ENCODE results near the gene C10orf105.

C10orf105 gene

DNA sequence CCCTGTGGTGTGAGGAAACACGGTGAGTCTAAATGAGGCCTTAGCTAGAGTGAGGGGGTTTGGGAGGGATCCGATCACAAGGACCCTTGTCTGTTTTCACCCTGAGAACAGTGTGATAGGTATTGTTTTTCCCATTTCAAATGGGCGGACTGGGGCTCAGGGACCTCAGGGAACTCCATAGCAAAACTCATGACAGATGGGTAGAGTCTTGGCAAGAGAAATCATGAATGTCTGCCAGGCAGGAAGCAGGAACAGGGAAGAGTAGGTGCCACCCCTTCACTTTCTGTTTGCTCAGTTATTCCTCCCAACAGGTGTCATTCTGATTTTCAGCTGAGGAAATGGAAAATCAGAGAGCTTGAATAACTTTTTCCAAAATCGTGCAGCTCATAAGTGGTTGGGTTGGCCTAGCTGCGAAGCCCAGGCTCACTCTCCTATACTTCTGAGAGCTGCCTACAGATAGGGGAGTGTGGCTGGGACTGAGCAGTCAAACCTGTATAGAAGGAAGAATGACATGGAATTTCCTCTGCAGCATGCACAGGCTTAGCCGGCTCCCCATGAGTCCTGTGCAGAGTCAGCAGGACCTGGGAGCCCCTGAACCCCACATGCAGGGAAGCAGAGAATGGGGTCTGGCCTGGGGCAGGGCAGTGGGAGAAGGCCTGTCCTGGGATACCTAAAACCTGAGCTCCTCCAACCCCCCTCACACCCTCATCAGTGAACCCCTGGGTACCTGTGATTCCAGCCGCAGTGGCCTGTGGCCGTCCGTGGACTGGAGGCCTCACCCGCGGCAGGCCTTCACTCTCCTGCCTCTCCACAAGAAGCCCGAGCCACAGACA lies 17.6 kb upstream of the C10orf105 start:
- no peak for DNase-seq

DNA sequence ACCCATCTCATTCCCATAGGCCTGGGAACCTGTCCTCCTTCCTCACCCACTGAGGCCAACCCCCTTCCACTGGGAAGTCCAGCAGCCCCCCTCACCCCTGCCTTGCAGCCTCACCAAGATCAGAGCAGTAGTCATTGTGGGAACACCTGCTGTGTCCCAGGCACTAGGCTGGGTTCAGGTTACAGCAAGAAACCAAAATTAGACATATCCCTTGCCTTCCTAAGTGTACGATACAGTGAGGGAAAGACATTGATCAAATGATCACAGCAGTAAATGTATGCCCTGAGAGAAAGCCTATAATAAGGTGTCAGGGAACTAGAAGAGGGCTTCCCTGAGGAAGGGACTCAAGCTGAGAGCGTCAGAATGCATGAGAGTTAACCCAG lies 17.0 kb upstream of the C10orf105 start:
- no peak for DNase-seq

DNA sequence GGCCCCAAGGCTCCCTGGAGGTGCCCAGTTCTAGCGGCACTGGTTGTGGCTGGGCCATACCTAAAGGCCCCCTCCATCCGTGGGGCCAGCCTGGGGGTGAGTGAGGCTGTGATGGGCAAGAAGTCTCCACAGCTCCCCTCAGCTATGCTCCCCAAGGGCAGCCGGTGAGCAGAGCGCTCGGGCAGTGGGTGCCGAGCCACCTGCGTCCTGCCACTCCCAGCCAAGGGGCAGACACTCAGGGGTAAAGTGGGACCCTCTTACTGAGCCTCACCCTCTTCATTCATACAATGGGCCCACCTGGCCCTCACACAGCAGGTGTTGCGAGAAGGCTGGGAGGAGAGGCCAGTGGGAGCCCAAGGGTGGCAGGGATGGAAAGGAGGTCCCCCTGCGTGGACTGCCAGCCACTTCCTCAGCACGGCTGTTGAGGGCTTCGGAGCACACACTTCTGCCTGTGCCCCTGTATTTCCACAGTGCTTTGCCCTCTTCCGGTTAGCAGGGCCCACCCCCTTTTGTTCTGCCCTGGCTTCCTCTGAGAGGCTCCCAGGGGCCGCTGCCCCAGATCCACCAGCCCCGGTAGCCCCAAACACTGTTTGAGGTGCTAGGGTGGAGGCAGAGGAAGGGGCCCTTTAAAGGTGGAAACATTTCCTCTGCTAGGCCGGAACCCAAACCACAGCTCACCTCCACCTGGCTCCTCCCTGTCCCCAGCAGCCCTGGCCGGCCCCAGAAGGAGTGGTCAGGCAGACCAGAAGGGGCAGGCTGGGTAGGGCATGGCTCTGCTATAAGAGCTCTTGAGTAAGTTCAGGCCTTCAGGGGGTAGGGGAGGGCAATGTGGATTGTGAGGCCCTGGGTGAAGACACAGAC lies 16.4 kb upstream of the C10orf105 start:
- peak in 2 of 5 donors; percentile 38 to 79 for DNase-seq

- no peak for DNase-seq
Measured at GRCh38 chr10:71734797-71735196, 15.2 kb upstream of the C10orf105 start.

- no peak for DNase-seq
Measured at GRCh38 chr10:71731791-71732190, 12.2 kb upstream of the C10orf105 start.

DNA sequence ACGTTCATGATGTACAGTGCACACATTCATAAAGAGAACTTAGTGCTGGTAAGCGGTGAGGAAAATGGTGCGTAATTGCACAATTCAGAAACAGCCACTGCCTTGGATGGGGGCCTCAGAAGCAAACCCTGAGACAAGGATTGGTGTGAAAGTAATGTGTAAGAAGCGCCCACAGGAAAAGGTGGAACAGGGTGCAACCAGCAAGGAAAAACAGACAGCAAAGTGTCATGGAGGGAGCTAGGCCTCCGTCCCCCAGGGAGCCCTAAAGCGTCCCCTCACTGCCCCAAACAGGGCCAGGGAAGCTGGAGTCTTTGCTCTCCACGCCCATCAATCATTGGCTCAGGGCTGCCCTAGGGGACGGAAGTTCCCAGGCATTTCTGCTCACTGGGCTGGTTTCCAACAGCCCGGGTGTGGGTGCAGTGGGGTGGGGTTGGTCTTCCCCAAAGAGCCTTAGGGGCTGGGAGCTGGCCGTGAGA lies 9.6 kb upstream of the C10orf105 start:
- DNase-seq = no peak

GRCh38 chr10:71727738-71728737 lies 8.5 kb upstream of the C10orf105 start:
- peak; percentile 33 to 82 (median 68) for DNase-seq

DNA sequence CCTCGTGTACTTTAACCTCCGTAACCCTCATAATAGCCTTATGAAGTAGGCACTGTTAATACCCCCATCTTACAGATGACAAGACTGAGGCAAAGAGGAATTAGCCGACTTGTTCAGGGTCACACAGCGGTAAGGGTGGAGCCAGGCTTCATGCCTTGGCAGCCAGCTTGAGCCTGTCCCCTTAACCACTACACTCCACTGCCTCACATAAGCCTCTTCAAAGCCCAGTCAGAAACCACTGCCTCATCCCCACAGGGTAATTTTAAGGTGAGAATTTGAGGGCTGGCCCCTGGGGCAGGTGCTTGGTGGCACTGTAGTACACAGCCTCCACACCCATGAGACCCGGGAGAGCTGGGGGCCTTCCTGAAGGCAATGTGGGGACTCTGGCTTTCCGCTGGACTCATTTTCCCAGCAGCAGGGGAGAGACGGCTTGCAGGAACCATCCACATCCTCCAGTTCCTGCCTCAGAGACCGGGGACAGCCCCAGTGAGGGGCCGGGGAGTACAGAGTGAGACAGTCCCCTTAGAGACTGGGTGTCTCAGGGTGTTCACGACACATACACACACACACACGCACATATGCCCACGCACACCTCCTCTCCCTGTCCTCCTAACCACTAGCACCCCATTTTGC lies 7.6 kb upstream of the C10orf105 start:
- peak in 4 of 5 donors; percentile 39 to 71 (median 46) for DNase-seq

- DNase-seq = peak in 2 of 5 donors; percentile 35 to 71
Measured at GRCh38 chr10:71726580-71727104, 7.1 kb upstream of the C10orf105 start.

- DNase-seq = peak in 3 of 5 donors; percentile 28 to 74 (median 46)
Measured at GRCh38 chr10:71725998-71726579, 6.5 kb upstream of the C10orf105 start.

DNA sequence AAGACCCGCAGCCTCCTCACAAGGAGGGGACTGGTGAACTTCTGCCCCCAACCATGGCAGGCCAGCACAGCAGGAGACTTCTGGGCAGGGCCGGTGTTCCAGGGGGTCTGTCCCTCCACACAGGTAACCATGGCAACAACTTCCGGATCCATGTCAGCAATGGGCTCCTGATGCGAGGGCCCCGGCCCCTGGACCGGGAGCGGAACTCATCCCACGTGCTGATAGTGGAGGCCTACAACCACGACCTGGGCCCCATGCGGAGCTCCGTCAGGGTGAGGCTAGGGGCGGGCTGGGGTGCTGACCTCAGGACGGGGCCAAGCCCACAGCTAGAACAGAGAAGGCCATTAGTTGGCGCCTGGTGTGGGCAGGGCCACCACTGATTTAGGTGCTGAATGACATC lies 5.7 kb upstream of the C10orf105 start:
- DNase-seq = no peak

DNA sequence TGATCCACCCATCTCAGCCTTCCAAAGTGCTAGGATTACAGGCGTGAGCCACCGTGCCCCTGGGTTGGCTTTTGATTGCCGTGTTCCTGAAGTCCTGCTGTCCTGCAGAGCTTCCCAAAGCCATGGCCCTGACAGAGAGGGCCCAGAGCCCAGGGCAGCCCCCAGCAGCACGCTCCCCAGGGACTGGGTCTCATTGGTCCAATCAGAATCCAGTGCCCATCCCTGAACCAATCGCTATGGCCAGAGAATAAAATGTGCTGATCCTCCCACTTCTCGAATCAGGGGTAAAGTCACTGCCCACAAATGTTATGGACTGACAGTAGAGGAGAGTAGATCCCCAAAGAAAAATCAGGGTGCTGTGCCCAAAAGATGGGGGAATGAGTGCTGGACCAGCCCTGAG lies 5.0 kb upstream of the C10orf105 start:
- DNase-seq = no peak

- no peak for DNase-seq
Measured at GRCh38 chr10:71723311-71723710, 3.7 kb upstream of the C10orf105 start.

DNA sequence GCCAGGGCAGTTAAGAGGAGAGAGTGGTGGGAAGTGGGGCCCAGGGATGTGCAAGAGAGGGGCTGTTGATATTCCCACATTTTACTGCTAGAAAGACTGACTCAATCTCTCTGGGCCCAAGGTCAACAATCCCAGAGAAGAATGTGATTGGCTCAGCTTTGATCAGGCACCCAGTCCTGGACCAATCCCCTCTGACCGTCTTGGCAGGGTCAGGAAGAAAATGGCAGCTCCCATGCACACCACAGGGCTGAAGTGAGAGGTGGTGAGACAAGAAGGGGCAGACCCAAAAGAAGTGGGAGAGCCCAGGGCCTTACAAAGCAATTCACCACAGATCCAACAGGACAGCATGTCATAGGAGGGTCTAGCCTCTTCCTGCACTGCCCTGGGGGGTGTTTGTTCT lies 3.3 kb upstream of the C10orf105 start:
- DNase-seq = no peak

- no peak for DNase-seq
Measured at GRCh38 chr10:71721313-71721712, 1.7 kb upstream of the C10orf105 start.

DNA sequence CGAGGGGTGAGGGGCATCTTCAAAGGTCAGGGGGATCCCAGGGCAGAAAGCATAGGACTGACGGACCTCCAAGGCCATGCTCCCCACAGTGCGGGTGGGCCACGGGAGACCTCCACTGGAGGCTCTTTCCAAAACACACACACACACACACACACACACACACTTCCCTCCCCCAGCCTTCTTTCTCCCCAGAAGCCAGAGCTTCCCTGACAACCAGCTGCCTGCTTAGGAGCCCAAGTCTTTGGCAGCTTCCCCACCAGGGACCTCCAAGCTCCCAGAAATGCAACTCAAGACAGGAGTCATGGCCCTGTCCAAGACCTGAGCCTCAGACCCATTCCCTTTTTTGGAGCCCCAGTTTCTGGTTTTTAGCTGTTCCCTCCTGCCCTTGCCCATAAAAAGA lies 710 bp upstream of the C10orf105 start:
- no peak for DNase-seq

DNA sequence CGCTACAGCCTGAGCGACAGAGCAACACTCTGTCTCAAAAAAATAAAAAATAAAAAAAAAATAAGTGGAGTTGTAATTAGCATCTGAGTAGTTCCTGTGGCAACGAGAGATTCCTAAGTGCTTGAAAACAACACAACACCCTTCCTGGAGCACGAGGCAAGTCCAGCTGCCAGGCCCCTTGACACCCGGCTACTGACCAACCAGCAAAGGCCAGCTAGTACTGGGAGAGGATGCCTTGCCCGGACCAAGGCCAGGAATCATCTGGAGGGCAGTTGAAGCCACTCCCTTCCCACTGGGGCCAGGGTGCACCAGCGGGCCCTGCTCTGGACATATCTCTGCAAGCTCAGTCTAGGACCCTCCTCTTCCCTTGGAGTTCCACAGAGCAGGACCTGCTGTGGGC lies 536 bp downstream of the C10orf105 start:
- DNase-seq = no peak

DNA sequence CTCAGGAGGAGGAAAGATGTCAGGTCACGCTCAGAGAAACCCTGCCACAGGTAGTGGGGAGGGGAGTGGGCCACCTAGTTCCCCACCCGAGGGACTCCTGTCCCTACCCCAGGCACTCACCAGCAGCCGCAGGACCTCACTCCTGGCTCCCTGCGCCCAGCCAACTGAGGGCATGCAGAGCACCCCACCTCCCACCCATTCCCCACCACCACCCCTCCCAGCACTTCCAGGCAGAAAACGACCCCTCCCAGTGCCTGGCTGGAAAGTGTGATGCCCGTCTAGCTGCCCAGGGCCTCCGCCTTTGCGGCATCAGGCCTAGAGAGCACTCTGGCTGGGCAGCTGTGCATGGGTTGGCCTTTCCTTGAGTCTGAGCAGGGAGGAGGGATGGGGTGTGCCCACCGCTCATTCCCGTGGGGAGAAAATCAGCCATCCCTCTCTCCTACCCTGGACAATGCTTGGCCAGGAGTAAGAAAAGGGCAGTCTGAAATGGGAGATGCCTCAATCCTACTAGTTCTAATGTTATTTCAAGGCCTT lies 1.3 kb downstream of the C10orf105 start:
- DNase-seq = no peak

DNA sequence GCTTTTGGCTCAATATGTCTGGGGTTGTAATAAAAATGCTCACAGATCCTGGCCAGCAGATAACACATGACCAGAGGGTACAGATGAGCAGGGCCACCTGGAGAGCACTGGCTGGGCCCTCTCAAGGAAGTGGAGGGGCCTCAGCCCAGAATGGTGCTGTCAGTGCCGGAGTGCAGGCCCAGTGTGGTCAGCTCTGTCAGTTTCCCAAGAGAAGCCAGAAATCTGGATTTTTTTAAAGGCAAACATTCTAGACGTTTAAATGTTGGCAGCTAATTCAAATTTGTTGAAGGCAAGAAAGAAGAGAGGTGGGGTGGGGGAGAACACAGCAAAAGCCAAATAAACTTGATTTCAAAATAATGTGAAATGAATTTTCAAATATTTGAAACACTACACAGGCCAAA lies 2.0 kb downstream of the C10orf105 start:
- DNase-seq = no peak

DNA sequence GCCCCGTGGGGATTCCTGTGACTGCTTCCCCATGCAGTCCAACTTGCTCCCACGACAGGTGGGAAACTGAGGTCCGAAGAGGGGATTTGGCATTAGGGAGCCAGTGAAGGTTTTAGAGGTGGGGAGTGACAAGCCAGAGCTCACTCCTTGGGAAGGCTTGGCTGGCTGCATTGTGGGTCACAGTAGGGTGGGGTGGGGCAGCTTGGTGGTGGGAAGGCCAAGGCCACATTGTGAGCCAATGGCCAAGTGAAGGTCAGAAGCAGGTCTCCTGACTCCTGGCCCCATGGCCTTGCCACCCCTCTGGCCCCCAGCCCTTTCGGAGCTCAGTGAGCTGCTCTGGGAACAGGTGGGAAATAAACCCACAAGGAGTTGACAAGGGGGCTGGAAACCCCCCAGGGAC lies 2.5 kb downstream of the C10orf105 start:
- no peak for DNase-seq

DNA sequence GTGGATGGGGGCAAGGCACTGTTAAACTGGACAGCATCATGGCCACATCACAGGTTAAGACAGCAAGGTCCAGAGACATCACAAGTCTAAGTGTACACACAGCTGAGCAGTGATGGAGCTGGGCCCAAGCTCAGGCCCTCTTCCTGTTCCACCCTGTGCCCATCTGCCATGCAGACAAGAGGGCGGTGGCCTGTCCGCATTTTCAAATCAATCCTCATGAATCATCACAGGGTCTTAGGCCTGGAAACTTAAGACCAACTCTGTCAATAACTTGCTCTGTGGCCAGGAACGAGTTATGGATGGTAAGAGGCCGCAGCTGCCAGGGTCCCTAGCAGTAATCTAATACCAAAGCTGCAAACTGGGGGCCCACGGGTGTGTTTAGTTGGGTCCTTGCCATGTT lies 3.2 kb downstream of the C10orf105 start:
- DNase-seq = no peak

Measured in T-helper 1 cell (primary cell).